Measurements from ENCODE around the gene TAMM41.

GRCh38 chr3:11791339-11792200 is 55.1 kb downstream of the TAMM41 start:
- no peak for TF ChIP-seq CTCF (IDR thresholded peaks at IDR 0.05; ENCODE audit: poor library complexity)
- no peak for TF ChIP-seq EZH2phosphoT487 (IDR thresholded peaks at IDR 0.05; ENCODE audit: low read depth, severe bottlenecking, unreplicated experiment)
